ENCODE measurements around the gene USP33.

- TF ChIP-seq SMC3 (IDR thresholded peaks at IDR 0.05; ENCODE audit: low read depth, low read length) (no peak), CTCF (IDR thresholded peaks at IDR 0.05) (no peak), MAX (IDR thresholded peaks at IDR 0.05; ENCODE audit: low read depth) (no peak)
Measured at GRCh38 chr1:77762072-77762476, 2.4 kb upstream of the USP33 start.

Data from SK-N-SH (cell line).